IMR-90 (cell line): ENCODE results near the gene FAM53B. TPM values are rescaled to one million over a fixed set of nuclear protein-coding genes. Genes with fewer than 3 reads are reported as not detected.

Source experiments
- ATAC-seq: fragments of 200-7000 bp; cut with Tn5 transposase; 2 replicates; pipeline ENCODE4 v1.9.1; 2020; ENCODE audit warnings: low read depth, mild to moderate bottlenecking, moderate library complexity
- BruUV-seq: library from RNA; stranded (reverse); fragments of 400-500 nt; replicated peaks from 2 replicates; lab custom pipeline; 2021; lab: Mats Ljungman, UMichigan
- CTCF ChIA-PET: fragments of 300-600 bp; formaldehyde crosslinking; extraction: SDS; loops from one replicate; lab custom pipeline; 2021; ENCODE audit warnings: antibody characterized with exemption; lab: Yijun Ruan, JAX
- POLR2A ChIA-PET: fragments of 300-600 bp; sonication (Branson Sonifier 250); formaldehyde crosslinking; loops from one replicate; lab custom pipeline; 2022; ENCODE audit warnings: antibody characterized with exemption; ENCODE audit not compliant: unreplicated experiment; lab: Charles Lee
- DNase-seq: peaks from one replicate; pipeline ENCODE4 v3.0.0; 2013
- H2AFZ ChIP-seq: replicated peaks from 2 replicates; pipeline ENCODE3; 2013; ENCODE audit warnings: low read length, mild to moderate bottlenecking; ENCODE audit not compliant: poor library complexity
- H2AK5ac ChIP-seq: 2 replicates; pipeline ENCODE4 v1.6.1; 2013; ENCODE audit warnings: low read depth, low read length, inconsistent platforms
- H2AK9ac ChIP-seq: replicated peaks from 2 replicates; pipeline ENCODE3; 2013; ENCODE audit warnings: mild to moderate bottlenecking, low read depth, low read length, moderate library complexity; ENCODE audit not compliant: poor library complexity
- H2BK120ac ChIP-seq: 2 replicates; pipeline ENCODE4 v1.6.1; 2013; ENCODE audit warnings: low read depth, low read length, inconsistent platforms
- H2BK15ac ChIP-seq: 3 replicates; pipeline ENCODE4 v1.6.1; 2013; ENCODE audit warnings: low read depth, low read length, inconsistent platforms
- H2BK20ac ChIP-seq: 2 replicates; pipeline ENCODE4 v1.6.1; 2013; ENCODE audit warnings: low read depth, mild to moderate bottlenecking, inconsistent platforms, low read length, moderate library complexity
- H2BK5ac ChIP-seq: 2 replicates; pipeline ENCODE4 v1.6.1; 2013; ENCODE audit warnings: mild to moderate bottlenecking, low read depth, low read length, inconsistent platforms; ENCODE audit not compliant: poor library complexity, severe bottlenecking
- H3K14ac ChIP-seq: replicated peaks from 2 replicates; pipeline ENCODE4 v1.6.1; 2013; ENCODE audit warnings: low read depth, low read length, inconsistent platforms
- H3K18ac ChIP-seq: 2 replicates; pipeline ENCODE4 v1.6.1; 2013; ENCODE audit warnings: low read depth, low read length, control low read depth
- H3K23ac ChIP-seq: 2 replicates; pipeline ENCODE4 v1.6.1; 2013; ENCODE audit warnings: low read depth, low read length, inconsistent platforms
- H3K27ac ChIP-seq: 2 replicates; pipeline ENCODE4 v1.5.1; 2013; ENCODE audit warnings: mild to moderate bottlenecking, control low read depth, low read length; ENCODE audit not compliant: insufficient read depth
- H3K27me3 ChIP-seq: 2 replicates; pipeline ENCODE4 v1.6.1; 2013; ENCODE audit warnings: low read length; ENCODE audit not compliant: control insufficient read depth, insufficient read depth
- H3K36me3 ChIP-seq: 2 replicates; pipeline ENCODE4 v1.6.1; 2013; ENCODE audit warnings: low read length, mixed read lengths; ENCODE audit not compliant: control insufficient read depth, insufficient read depth
- H3K4ac ChIP-seq: 2 replicates; pipeline ENCODE4 v1.6.1; 2013; ENCODE audit warnings: low read depth, low read length, inconsistent platforms
- H3K4me1 ChIP-seq: 2 replicates; pipeline ENCODE4 v1.6.1; 2013; ENCODE audit warnings: low read length, mixed read lengths; ENCODE audit not compliant: control insufficient read depth, insufficient read depth
- H3K4me2 ChIP-seq: 2 replicates; pipeline ENCODE4 v1.6.1; 2013; ENCODE audit warnings: low read depth, mild to moderate bottlenecking, control low read depth, low read length, moderate library complexity
- H3K4me3 ChIP-seq: 2 replicates; pipeline ENCODE4 v1.5.1; 2013; ENCODE audit warnings: low read depth, mild to moderate bottlenecking, control low read depth, low read length, moderate library complexity; ENCODE audit not compliant: insufficient read depth
- H3K56ac ChIP-seq: 2 replicates; pipeline ENCODE4 v1.6.1; 2013; ENCODE audit warnings: low read length, inconsistent platforms; ENCODE audit not compliant: insufficient read depth; ENCODE audit errors: extremely low read depth
- H3K79me1 ChIP-seq, 2 experiments: 2 replicates each; pipeline ENCODE4 v1.6.1; 2013; ENCODE audit warnings: low read length in 2 of 2, inconsistent platforms in 1 of 2, low read depth in 1 of 2
- H3K9ac ChIP-seq: 2 replicates; pipeline ENCODE4 v1.6.1; 2013; ENCODE audit warnings: low read depth, low read length, control low read depth
- H3K9me1 ChIP-seq: 2 replicates; pipeline ENCODE4 v1.6.1; 2013; ENCODE audit warnings: low read length, inconsistent platforms; ENCODE audit not compliant: insufficient read depth
- H3K9me3 ChIP-seq: 2 replicates; pipeline ENCODE4 v1.6.1; 2013; ENCODE audit warnings: low read length; ENCODE audit not compliant: control insufficient read depth, insufficient read depth
- H4K20me1 ChIP-seq: 2 replicates; pipeline ENCODE4 v1.6.1; 2013; ENCODE audit warnings: low read length, inconsistent platforms; ENCODE audit not compliant: insufficient read depth
- H4K5ac ChIP-seq: 2 replicates; pipeline ENCODE4 v1.6.1; 2013; ENCODE audit warnings: mild to moderate bottlenecking, low read depth, low read length, control low read depth
- H4K8ac ChIP-seq, 2 experiments: 2 replicates each; pipeline ENCODE4 v1.6.1; 2013; ENCODE audit warnings: low read depth in 2 of 2, low read length in 2 of 2, control low read depth in 1 of 2, inconsistent platforms in 1 of 2
- H4K91ac ChIP-seq: 2 replicates; pipeline ENCODE4 v1.6.1; 2013; ENCODE audit warnings: low read depth, low read length, inconsistent platforms; ENCODE audit not compliant: insufficient read depth
- MAFK ChIP-seq: IDR thresholded peaks from 2 replicates; pipeline ENCODE4 v1.6.1; 2012; ENCODE audit warnings: low read depth, low read length, improper control_type of control experiment
- MXI1 ChIP-seq: IDR thresholded peaks from 2 replicates; pipeline ENCODE4 v1.6.1; 2012; ENCODE audit warnings: low read depth, mild to moderate bottlenecking, low read length, moderate library complexity, borderline replicate concordance
- RAD21 ChIP-seq: IDR thresholded peaks from 2 replicates; pipeline ENCODE4 v1.6.1; 2012; ENCODE audit warnings: low read length, improper control_type of control experiment
- SMC3 ChIP-seq: fragments of 150-350 bp; IDR thresholded peaks from 2 replicates; pipeline ENCODE4 v1.6.1; 2016; ENCODE audit warnings: low read depth, mild to moderate bottlenecking, antibody characterized with exemption, low read length, moderate library complexity
- USF2 ChIP-seq: fragments of 150-350 bp; IDR thresholded peaks from 2 replicates; pipeline ENCODE4 v1.6.1; 2017; ENCODE audit warnings: mild to moderate bottlenecking, antibody characterized with exemption, low read length, low read depth
- WGBS, 2 experiments: methylation state at CpG; one replicate each; pipeline versions ENCODE4 v1.1.5 to v1.1.7; 2013; ENCODE audit warnings: missing lambda C conversion rate in 2 of 2; ENCODE audit not compliant: insufficient read length in 1 of 2; ENCODE audit errors: extremely low coverage in 2 of 2; 5-methylcytosine and 5-hydroxymethylcytosine counted together
- dilution Hi-C: fragments of 300-500 bp; cut with HindIII; formaldehyde crosslinking; loops from one replicate; pipeline ENCODE4 v1.14.3; 2018; ENCODE audit warnings: low sequenced_read_pairs; ENCODE audit not compliant: unreplicated experiment
- in situ Hi-C: fragments of 300-500 bp; cut with MboI; formaldehyde crosslinking; loops from 3 replicates; pipeline ENCODE4 v1.14.3; 2019; ENCODE audit warnings: low sequenced_read_pairs, inconsistent platforms, mixed read lengths
- intact Hi-C: fragments of 100-400 bp; cut with micrococcal nuclease; formaldehyde crosslinking; loops from 2 replicates; pipeline ENCODE4 v1.10.0; 2022
- polyA plus RNA-seq, 3 experiments: library from polyadenylated mRNA; depleted of rRNA; stranded (reverse); fragments of >200 nt; gene quantifications; 2 replicates each; pipeline ENCODE4 v1.2.3, GENCODE V29; 2012; ENCODE audit warnings: low replicate concordance in 1 of 3
- total RNA-seq: library from RNA; depleted of rRNA; stranded (reverse); fragments of >200 nt; gene quantifications from 2 replicates; pipeline ENCODE4 v1.2.3, GENCODE V29; 2012

FAM53B gene
- total and polyA plus RNA-seq, 2 of the 4 experiments (the other 2 are of a cell fraction), result 3.8 to 5.7 TPM

GRCh38 chr10:124630551-124630950 lies 113.6 kb downstream of the FAM53B start:
- in situ Hi-C loops, result no loop called here
- 96% methylated on average over 3 of the region's 5 CpGs; no CpG with 5 or more reads in 1 of the 2 experiments for WGBS, 2 experiments
- DNase-seq (no peak), ATAC-seq (no peak)
- H4K20me1 ChIP-seq, result peaks cover 3% of the 10 kb centered on the region
- H3K9ac ChIP-seq, result no peak overlapping the region
- no peak overlapping the region for H3K4me2 ChIP-seq
- no peaks in the 10 kb centered on the region for H3K9me3 ChIP-seq
- 0 out of 4 replicates have a peak, but pooled peaks cover 0 to 3% of the 10 kb centered on the region in 2 experiments for H3K79me1 ChIP-seq
- H4K8ac ChIP-seq, result no peak overlapping the region
- no peaks in the 10 kb centered on the region; the same call in 1 of the 2 replicates for H3K4me1 ChIP-seq
- dilution Hi-C loops, result no loop called here
- H3K27ac ChIP-seq, result no peak overlapping the region
- no peak for TF ChIP-seq MXI1
- no peak for TF ChIP-seq SMC3
- TF ChIP-seq MAFK, result no peak
- no peak for TF ChIP-seq RAD21
- no peak for TF ChIP-seq USF2
- no peak overlapping the region for H3K4me3 ChIP-seq
- no TSS peak for BruUV-seq
- H2BK120ac ChIP-seq, result no peak overlapping the region
- no peak overlapping the region for H4K5ac ChIP-seq
- no peak overlapping the region for H4K91ac ChIP-seq
- no peak overlapping the region for H2AK9ac ChIP-seq
- ChIA-PET POLR2A (no interaction called here), CTCF (no interaction called here)
- H2BK20ac ChIP-seq, result no peak overlapping the region
- no peak overlapping the region for H3K14ac ChIP-seq
- H3K23ac ChIP-seq, result no peak overlapping the region
- H3K36me3 ChIP-seq, result no peaks in the 10 kb centered on the region
- H3K9me1 ChIP-seq, result no peaks in the 10 kb centered on the region; the same call in 1 of the 2 replicates
- no peak overlapping the region for H3K56ac ChIP-seq
- no peak overlapping the region for H3K4ac ChIP-seq
- H3K27me3 ChIP-seq, result no peaks in the 10 kb centered on the region
- no peak overlapping the region for H2AFZ ChIP-seq
- intact Hi-C loops, result loop anchor here (5.0 kb wide), 1 partner anchor 112 kb away; the partner anchor contains the start of gene FAM53B
- no peak overlapping the region for H2BK5ac ChIP-seq
- no peak overlapping the region for H2BK15ac ChIP-seq
- no peak overlapping the region for H2AK5ac ChIP-seq
- H3K18ac ChIP-seq, result no peak overlapping the region
